GM12891 (cell line): ENCODE data around the gene JAKMIP3.

Experiments used
- DNase-seq: peaks from one replicate; pipeline ENCODE4 v3.0.0; 2011; ENCODE audit warnings: low spot score; ENCODE audit not compliant: insufficient read length
- FAIRE-seq: peaks from 2 replicates; lab custom pipeline; 2011; peaks lifted over from hg19 to GRCh38; lab: Jason Lieb, UNC
- PAX5 ChIP-seq: IDR thresholded peaks from 2 replicates; pipeline ENCODE4 v1.6.1; 2011; ENCODE audit warnings: low read length, moderate library complexity, mild to moderate bottlenecking; ENCODE audit not compliant: insufficient read depth, severe bottlenecking
- POLR2A ChIP-seq: IDR thresholded peaks from 2 replicates; pipeline ENCODE4 v1.6.1; 2011; ENCODE audit warnings: low read depth, low read length, control low read depth
- POLR2AphosphoS5 ChIP-seq: IDR thresholded peaks from 2 replicates; pipeline ENCODE4 v1.6.1; 2011; ENCODE audit warnings: low read depth, low read length, control low read depth
- POU2F2 ChIP-seq: IDR thresholded peaks from 2 replicates; pipeline ENCODE4 v1.6.1; 2011; ENCODE audit warnings: low read depth, mild to moderate bottlenecking, control low read depth, low read length, moderate library complexity
- SPI1 ChIP-seq: IDR thresholded peaks from 2 replicates; pipeline ENCODE4 v1.6.1; 2011; ENCODE audit warnings: low read depth, low read length, control low read depth
- TAF1 ChIP-seq: IDR thresholded peaks from 2 replicates; pipeline ENCODE4 v1.6.1; 2011; ENCODE audit warnings: low read depth, low read length, control low read depth

JAKMIP3 gene

DNA sequence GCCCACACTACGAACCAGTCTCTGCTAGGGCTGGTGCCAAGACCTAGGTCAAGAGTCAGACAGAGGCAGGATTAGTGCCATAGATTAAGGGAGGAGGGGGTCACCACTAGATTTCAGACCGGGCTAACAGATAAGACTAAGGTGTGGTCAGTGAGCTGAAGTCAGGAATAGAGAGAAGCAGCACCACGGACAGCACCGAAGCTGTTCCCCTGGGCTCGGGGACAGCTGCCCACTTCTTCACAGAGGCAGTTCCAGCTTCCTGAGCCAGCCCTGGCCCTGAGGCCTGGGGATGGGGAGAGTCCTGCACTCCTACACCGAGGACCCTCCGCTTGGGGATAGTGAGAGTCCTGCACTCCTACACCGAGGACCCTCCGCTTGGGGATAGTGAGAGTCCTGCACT is 11.2 kb upstream of the JAKMIP3 start:
- DNase-seq (no peak), FAIRE-seq (no peak)
- no peak for TF ChIP-seq PAX5
- TF ChIP-seq POLR2AphosphoS5: no peak
- no peak for TF ChIP-seq POU2F2
- no peak for TF ChIP-seq TAF1
- no peak for TF ChIP-seq POLR2A
- no peak for TF ChIP-seq SPI1

DNA sequence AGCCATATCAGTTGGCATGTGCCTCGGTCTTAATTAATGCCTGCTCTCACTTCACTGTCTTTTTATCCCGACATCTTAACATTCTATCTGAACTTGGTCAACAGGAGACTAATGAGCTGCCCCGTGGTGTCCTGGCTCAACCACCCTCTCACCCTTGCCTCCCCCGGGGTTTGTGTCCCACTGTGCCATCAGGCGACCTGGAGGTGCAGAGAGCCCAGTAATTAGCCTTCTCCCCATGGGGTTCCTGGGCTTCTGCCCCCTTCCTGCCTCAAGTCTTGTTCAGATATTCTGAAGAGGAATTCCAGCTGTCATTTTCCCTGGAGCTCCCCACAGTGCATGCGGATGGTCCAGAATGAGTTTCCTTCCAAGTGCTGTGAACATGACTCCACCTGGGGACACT is 10.1 kb upstream of the JAKMIP3 start:
- no peak for FAIRE-seq
- DNase-seq: no peak
- no peak for TF ChIP-seq POLR2AphosphoS5
- TF ChIP-seq POU2F2: no peak
- TF ChIP-seq SPI1: no peak
- TF ChIP-seq POLR2A: no peak
- no peak for TF ChIP-seq TAF1
- TF ChIP-seq PAX5: no peak

DNA sequence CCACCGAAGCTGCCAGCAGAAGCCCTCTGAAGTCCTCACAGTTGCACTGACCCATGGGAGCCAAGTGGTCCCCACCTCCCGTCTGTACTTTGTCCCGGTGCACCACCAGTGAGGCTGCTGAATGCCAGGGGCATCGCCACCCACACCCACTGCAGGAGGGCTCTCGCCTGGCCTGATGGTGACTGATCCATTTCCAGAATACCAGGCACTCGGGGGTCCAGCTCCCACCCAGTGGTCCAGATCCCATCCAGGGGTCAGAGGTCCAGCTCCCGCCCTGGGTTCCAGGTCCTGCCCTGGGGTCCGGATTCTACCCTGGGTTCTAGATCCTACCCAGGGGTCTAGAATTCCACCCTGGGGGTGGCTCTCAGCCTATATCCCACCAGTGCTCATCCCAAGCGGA is 9.1 kb upstream of the JAKMIP3 start:
- no peak for FAIRE-seq
- TF ChIP-seq TAF1 (no peak), PAX5 (no peak), SPI1 (no peak), POLR2A (no peak), POU2F2 (no peak), POLR2AphosphoS5 (no peak)

DNA sequence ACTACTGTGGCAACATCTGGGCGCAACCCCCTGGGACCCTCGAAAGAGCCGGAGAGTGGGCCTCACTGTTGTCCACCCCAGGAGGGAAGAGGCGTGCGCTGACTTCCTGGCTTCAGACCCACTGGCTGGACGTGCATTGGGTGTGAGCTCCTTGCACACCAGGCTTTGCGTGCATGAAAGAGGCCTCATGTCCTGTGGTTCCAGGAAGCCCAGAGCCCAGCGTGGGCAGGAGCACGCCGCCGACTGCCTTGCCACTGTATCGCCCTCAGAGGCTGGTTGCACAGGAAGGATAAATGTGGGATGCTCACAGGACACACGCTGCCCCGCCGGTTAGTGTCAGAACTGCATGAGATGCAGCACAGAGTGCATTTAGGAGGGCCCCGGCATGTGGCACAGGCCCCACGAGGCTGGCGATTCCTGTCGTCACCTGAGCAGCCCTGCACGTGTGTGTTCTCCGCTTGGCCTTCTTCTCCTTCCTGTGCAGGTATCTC is 8.5 kb upstream of the JAKMIP3 start:
- DNase-seq (no peak), FAIRE-seq (no peak)
- TF ChIP-seq TAF1 (no peak), POLR2A (no peak), SPI1 (no peak), POLR2AphosphoS5 (no peak), PAX5 (no peak), POU2F2 (no peak)

More for the DNA sequence above, 9.1 kb upstream of the JAKMIP3 start:
- DNase-seq: no peak

DNA sequence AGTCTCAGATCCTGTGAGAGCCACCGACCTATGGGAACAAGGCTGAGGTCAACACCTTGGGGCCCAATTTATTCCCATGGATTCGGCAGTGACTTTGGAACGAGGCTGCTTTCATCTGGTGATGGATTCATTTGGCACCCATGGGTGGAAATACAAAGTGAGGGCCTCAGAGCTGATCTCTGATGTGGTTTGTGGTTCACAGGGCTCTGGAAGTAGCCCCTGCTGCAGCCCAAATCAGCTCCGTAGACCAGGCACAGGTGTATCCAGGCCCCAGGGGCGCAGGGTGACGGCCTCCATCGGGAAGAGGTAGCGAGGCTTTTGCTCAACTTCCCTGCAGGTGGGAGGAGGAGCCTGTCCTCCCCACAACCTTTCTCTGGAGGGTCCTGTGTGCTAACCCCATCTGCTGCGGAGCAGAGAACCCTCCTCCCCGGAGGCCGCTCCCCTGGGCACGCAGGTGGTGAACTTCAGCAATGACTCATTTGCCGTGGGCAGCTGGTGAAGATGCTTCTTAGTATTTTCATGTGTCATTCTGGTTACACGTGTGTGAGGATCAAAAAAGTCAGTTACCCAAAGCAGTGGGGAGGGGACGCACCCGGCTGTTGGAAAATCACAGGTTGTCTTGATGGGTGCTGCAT is 7.5 kb upstream of the JAKMIP3 start:
- TF ChIP-seq PAX5 (no peak), TAF1 (no peak), POLR2AphosphoS5 (no peak), POLR2A (no peak), SPI1 (no peak), POU2F2 (no peak)
- no peak for DNase-seq
- no peak for FAIRE-seq

DNA sequence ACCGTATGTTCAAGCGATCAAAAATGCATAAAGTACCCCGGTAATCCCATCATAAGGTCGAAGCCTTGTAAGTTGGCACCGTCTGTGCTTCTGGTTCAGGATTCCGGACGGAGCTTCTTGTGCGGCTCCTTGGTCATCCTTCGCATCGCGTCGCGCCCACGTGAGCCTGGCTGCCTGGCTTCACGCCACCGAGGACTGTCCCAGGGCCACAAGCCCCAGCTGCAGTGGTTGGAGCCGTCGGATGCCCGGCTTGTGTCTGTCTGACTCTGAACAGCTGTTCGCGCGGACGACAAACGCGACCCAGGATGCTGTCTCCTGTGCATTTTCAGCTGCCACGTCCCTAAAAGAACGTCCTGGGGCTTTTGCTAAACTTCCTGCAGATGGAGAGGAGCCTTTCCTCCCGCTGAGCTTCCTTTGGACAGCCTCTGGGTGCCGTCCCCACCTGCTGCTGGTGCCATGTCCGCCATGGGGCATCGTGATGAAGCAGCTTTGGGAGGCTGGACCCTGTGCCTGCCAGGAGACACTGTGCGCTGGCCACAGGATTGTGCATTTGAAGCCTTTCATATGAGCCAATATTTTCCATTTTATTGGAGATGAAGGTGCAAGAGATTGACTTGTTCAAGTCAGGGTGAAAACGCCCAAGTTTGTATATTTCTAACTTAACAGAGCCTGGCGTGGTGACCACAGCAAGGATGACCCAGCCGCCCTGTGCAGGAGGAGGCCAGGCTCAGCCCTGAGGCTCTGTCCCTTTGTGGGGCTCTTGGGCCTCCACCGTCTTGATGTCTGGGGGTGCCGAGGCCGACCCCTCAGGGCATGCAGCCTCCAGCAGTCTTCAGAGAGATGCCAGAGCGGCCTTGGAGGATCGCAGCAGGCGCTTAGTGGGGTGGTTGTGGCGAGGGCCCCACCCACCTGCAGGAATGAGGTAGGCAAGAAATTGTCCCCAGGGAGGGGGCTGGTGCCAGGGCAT is 6.7 kb upstream of the JAKMIP3 start:
- no peak for FAIRE-seq
- DNase-seq: no peak
- TF ChIP-seq POLR2A (no peak), POU2F2 (no peak), SPI1 (no peak), POLR2AphosphoS5 (no peak), PAX5 (no peak), TAF1 (no peak)

DNA sequence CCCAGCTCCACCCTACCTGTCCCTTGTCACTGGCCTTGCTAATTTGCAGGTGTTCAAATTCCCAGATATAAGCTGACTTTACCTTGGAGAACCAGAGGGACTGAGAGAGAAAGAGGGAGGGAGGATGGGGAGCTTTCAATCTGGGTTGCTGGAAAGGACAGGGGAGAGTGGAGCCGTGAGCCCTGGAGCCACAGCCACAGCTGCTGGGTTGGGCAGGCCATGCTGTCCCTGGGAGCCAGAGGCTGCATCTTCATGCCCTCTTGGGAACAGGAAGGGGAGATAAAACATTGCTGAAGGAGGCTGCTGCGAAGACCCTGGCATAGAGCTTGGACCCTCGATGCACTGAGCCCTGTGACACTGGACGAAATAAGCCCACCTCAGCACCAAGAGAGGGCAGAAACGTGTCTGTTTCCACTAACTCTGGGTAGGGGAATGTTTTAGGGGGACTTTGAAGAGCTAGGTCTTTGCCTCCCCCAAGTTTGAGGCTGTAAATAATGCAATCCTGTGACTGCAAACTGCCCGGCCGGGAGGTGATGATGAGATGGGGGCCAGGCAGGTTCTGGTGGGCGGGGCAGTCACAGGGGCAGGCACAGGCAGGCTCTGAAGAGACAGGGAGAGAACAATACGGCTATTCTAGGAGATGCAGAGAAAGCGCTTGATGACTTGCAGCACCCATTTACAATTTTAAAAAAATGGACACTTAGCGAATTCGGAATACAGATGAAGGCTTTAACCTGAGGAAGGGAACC is 5.8 kb upstream of the JAKMIP3 start:
- DNase-seq (no peak), FAIRE-seq (no peak)
- no peak for TF ChIP-seq POLR2AphosphoS5
- no peak for TF ChIP-seq SPI1
- no peak for TF ChIP-seq POU2F2
- no peak for TF ChIP-seq POLR2A
- TF ChIP-seq PAX5: no peak
- no peak for TF ChIP-seq TAF1

DNA sequence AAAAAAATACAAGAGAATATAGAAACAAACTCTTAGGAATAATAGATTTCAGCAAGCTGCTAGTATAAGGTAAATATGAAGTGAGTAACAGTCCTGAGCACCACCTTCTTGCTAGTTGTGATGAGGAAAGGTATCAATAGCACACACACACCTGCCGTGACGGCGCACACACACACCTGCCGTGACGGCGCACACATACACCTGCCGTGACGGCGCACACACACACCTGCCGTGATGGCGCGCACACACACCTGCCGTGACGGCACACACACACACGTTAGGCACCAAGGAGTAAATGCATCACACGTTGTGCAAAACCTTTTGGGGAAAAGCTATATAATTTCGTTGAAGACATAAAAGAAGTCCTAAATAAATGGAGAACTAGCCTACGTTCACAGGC is 4.7 kb upstream of the JAKMIP3 start:
- DNase-seq (no peak), FAIRE-seq (no peak)
- TF ChIP-seq PAX5: no peak
- TF ChIP-seq SPI1: no peak
- TF ChIP-seq POLR2A: no peak
- TF ChIP-seq POU2F2: no peak
- TF ChIP-seq TAF1: no peak
- TF ChIP-seq POLR2AphosphoS5: no peak

DNA sequence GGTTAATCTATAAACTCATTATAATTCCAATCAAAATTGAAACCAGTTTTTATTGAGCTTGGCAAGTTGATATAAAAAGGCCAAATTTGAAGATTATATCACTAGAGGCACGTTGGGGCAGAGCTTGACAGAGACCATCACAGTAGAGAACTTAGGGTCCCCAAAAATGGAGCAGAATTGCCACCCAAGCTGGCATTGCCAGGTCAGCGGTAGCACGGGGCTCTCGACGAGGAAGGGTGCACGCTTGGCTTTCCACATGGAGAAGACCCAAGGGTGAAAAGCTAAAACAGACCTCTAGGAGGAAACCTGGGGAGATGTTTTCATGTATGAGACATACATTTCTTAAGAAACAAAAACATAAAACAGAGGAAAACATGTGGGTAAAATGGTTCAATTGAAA is 4.3 kb upstream of the JAKMIP3 start:
- TF ChIP-seq PAX5: no peak
- no peak for TF ChIP-seq TAF1
- no peak for TF ChIP-seq SPI1
- FAIRE-seq (no peak), DNase-seq (no peak)
